Ovary (tissue), 3 donors: Measurements from ENCODE around the gene GPR17.

ENCODE experiments used
- CTCF ChIP-seq, 3 donors: fragments of 450-650 bp in 2 of 3; fragments of 200-600 bp in 1 of 3; IDR thresholded peaks; one replicate each; pipeline versions ENCODE4 v1.5.1 to v1.8.0; 2016 to 2022; ENCODE audit warnings: antibody characterized with exemption in 3 of 3, mild to moderate bottlenecking in 1 of 3
- EP300 ChIP-seq: sonication (generic); formaldehyde crosslinking; IDR thresholded peaks from one replicate; pipeline ENCODE4 v1.6.1; 2017; ENCODE audit warnings: antibody characterized with exemption
- POLR2A ChIP-seq: fragments of 450-650 bp; IDR thresholded peaks from one replicate; pipeline ENCODE4 v1.6.1; 2017; ENCODE audit warnings: antibody characterized with exemption, mild to moderate bottlenecking, moderate library complexity
- donor health status: DM: no; HTN: no; CAD: no.

GRCh38 chr2:127694986-127695385 is 49.0 kb downstream of the GPR17 start:
- TF ChIP-seq CTCF (IDR thresholded peaks at IDR 0.05) (no peak), POLR2A (no peak), EP300 (no peak)
